ENCODE measurements around the gene FGD5.
A peak's percentile ranks its signal among the peaks of the same experiment; 100 is the strongest.

The FGD5 gene

DNA sequence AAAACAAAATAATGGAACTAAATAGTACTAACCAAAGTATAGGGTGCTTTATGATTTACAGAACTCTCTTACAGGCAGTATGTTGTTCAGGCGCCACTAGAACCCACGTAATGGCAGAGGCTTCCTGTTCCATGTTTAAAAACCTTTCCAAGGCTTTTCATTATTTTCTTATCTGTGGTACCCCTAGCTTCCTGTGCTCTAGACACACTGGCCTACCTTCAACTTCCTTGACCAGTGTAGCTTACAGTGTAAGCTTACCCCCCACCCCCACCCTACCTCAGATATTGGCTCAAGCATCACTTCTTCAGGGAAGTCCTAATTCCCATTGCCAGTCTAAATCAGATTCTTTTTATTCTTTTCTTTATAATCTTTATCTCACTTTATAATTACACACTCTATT lies 131.5 kb downstream of the FGD5 start:
- WGBS, 2 experiments (ENCODE audit: insufficient coverage in 2 of 2) = 87 to 95% methylated on average over 2 of the region's 2 CpGs
- peaks cover 15% of the 10 kb centered on the region for H3K4me1 ChIP-seq (ENCODE audit: control insufficient read depth, insufficient read depth, low read length, poor library complexity, severe bottlenecking)
- peaks cover 19% of the 10 kb centered on the region for H3K36me3 ChIP-seq (ENCODE audit: control insufficient read depth, insufficient read depth, low read length)
- H3K4me3 ChIP-seq (ENCODE audit: extremely low read depth, insufficient read depth, low read length, poor library complexity, severe bottlenecking) = no peak overlapping the region
- H3K27ac ChIP-seq (ENCODE audit: low read depth, low read length, severe bottlenecking) = no peak overlapping the region
- no peaks in the 10 kb centered on the region for H3K9me3 ChIP-seq (ENCODE audit: control insufficient read depth, low read length)

DNA sequence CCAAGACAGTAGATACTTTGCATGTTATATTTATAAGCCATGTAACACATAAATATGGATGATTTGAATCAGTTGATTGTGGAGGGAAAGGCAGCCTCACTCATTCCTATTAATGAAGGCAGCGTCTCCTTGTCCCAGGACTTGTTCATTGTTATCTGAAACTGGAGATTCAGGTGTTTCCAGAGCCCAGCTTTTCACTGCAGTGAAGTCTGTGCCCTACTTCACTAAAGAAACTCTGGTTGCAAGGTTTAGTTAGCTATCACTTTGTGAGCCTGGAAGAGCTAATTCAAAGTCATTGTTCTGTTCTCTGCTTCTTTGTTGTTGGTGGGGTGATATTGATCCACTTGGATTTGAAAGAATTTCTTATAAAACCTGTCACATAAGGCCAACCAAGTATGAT lies 138.4 kb downstream of the FGD5 start:
- peaks cover 30% of the 10 kb centered on the region for H3K36me3 ChIP-seq (ENCODE audit: control insufficient read depth, insufficient read depth, low read length)
- 83% methylated on average over 1 of the region's 1 CpG; no CpG with 5 or more reads in 1 of the 2 experiments for WGBS, 2 experiments (ENCODE audit: insufficient coverage in 2 of 2)
- H3K9me3 ChIP-seq (ENCODE audit: control insufficient read depth, low read length) = no peaks in the 10 kb centered on the region
- H3K4me3 ChIP-seq (ENCODE audit: extremely low read depth, insufficient read depth, low read length, poor library complexity, severe bottlenecking) = no peak overlapping the region
- H3K4me1 ChIP-seq (ENCODE audit: control insufficient read depth, insufficient read depth, low read length, poor library complexity, severe bottlenecking) = no peaks in the 10 kb centered on the region
- H3K27ac ChIP-seq (ENCODE audit: low read depth, low read length, severe bottlenecking) = no peak overlapping the region

DNA sequence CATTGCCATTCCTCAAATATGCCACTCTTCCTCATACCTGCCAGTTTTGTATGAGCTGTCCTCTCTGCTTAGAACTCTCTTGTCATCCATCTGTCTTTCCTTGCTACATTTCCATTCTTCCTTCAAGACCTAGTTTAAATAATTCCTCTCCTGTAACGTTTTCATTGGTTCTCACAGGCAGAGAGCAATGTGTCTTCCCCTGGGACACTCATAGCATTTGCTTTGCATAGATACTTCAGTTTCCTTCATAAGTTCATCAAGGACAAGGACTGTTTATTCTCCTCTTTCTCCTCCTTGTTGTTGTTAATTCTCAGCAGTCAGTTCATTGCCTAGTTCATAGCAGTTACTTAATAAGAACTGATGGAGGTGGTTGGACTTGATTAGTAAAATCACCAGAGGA lies 139.2 kb downstream of the FGD5 start:
- WGBS, 2 experiments (ENCODE audit: insufficient coverage in 2 of 2) = 82 to 85% methylated on average over 1 of the region's 1 CpG
- Histone ChIP-seq H3K36me3 (ENCODE audit: control insufficient read depth, insufficient read depth, low read length) (peaks cover 37% of the 10 kb centered on the region), H3K9me3 (ENCODE audit: control insufficient read depth, low read length) (no peaks in the 10 kb centered on the region), H3K4me1 (ENCODE audit: control insufficient read depth, insufficient read depth, low read length, poor library complexity, severe bottlenecking) (no peaks in the 10 kb centered on the region), H3K27ac (ENCODE audit: low read depth, low read length, severe bottlenecking) (peak overlapping the region; percentile 23), H3K4me3 (ENCODE audit: extremely low read depth, insufficient read depth, low read length, poor library complexity, severe bottlenecking) (no peak overlapping the region)

GRCh38 chr3:14959359-14959943 lies 140.7 kb downstream of the FGD5 start:
- Histone ChIP-seq H3K4me3 (ENCODE audit: extremely low read depth, insufficient read depth, low read length, poor library complexity, severe bottlenecking) (no peak overlapping the region), H3K9me3 (ENCODE audit: control insufficient read depth, low read length) (no peaks in the 10 kb centered on the region), H3K4me1 (ENCODE audit: control insufficient read depth, insufficient read depth, low read length, poor library complexity, severe bottlenecking) (no peaks in the 10 kb centered on the region), H3K27ac (ENCODE audit: low read depth, low read length, severe bottlenecking) (no peak overlapping the region), H3K36me3 (ENCODE audit: control insufficient read depth, insufficient read depth, low read length) (peaks cover 40% of the 10 kb centered on the region)
- 89 to 94% methylated on average over 1 of the region's 2 CpGs for WGBS, 2 experiments (ENCODE audit: insufficient coverage in 2 of 2)

- Histone ChIP-seq H3K27ac (ENCODE audit: low read depth, low read length, severe bottlenecking) (no peak overlapping the region), H3K4me3 (ENCODE audit: extremely low read depth, insufficient read depth, low read length, poor library complexity, severe bottlenecking) (no peak overlapping the region), H3K36me3 (ENCODE audit: control insufficient read depth, insufficient read depth, low read length) (peaks cover 58% of the 10 kb centered on the region), H3K4me1 (ENCODE audit: control insufficient read depth, insufficient read depth, low read length, poor library complexity, severe bottlenecking) (no peaks in the 10 kb centered on the region), H3K9me3 (ENCODE audit: control insufficient read depth, low read length) (peaks cover 4% of the 10 kb centered on the region)
- WGBS, 2 experiments (ENCODE audit: insufficient coverage in 2 of 2) = 96 to 100% methylated on average over 4 to 5 of the region's 5 CpGs
Measured at GRCh38 chr3:14962762-14963161, 144.0 kb downstream of the FGD5 start.

- H3K9me3 ChIP-seq (ENCODE audit: control insufficient read depth, low read length) = peaks cover 4% of the 10 kb centered on the region
- peaks cover 56% of the 10 kb centered on the region for H3K36me3 ChIP-seq (ENCODE audit: control insufficient read depth, insufficient read depth, low read length)
- no peak overlapping the region for H3K4me3 ChIP-seq (ENCODE audit: extremely low read depth, insufficient read depth, low read length, poor library complexity, severe bottlenecking)
- H3K4me1 ChIP-seq (ENCODE audit: control insufficient read depth, insufficient read depth, low read length, poor library complexity, severe bottlenecking) = no peaks in the 10 kb centered on the region
- H3K27ac ChIP-seq (ENCODE audit: low read depth, low read length, severe bottlenecking) = no peak overlapping the region
- 92 to 100% methylated on average over 1 of the region's 1 CpG for WGBS, 2 experiments (ENCODE audit: insufficient coverage in 2 of 2)
Measured at GRCh38 chr3:14967285-14967684, 148.5 kb downstream of the FGD5 start.

DNA sequence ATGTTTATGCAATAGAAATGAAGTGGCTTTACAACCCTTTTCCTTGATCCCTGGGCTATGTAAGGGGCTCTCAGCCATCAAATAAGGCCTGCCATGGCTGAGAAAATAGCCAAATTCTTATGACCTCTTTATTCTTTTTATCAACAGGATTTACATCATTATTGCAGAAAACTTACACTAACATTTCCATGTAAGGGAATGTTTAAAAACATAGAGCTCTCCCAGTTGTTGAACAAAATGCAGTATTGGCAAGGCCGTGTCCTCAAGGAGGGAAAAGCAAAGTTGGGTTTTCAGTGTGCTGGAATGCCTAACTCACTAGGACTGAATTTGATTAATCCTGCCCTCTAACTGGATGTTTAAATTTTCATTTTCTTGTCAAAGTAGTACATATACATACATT lies 150.9 kb downstream of the FGD5 start:
- H3K36me3 ChIP-seq (ENCODE audit: control insufficient read depth, insufficient read depth, low read length) = peaks cover 69% of the 10 kb centered on the region
- H3K27ac ChIP-seq (ENCODE audit: low read depth, low read length, severe bottlenecking) = no peak overlapping the region
- H3K9me3 ChIP-seq (ENCODE audit: control insufficient read depth, low read length) = peaks cover 12% of the 10 kb centered on the region
- H3K4me1 ChIP-seq (ENCODE audit: control insufficient read depth, insufficient read depth, low read length, poor library complexity, severe bottlenecking) = no peaks in the 10 kb centered on the region
- H3K4me3 ChIP-seq (ENCODE audit: extremely low read depth, insufficient read depth, low read length, poor library complexity, severe bottlenecking) = no peak overlapping the region
- WGBS, 2 experiments (ENCODE audit: insufficient coverage in 2 of 2) = no CpG with 5 or more reads among the region's 1 CpG

GRCh38 chr3:14976317-14976716 lies 157.6 kb downstream of the FGD5 start:
- Histone ChIP-seq H3K9me3 (ENCODE audit: control insufficient read depth, low read length) (peaks cover 8% of the 10 kb centered on the region), H3K4me3 (ENCODE audit: extremely low read depth, insufficient read depth, low read length, poor library complexity, severe bottlenecking) (no peak overlapping the region), H3K36me3 (ENCODE audit: control insufficient read depth, insufficient read depth, low read length) (peaks cover 50% of the 10 kb centered on the region), H3K27ac (ENCODE audit: low read depth, low read length, severe bottlenecking) (peak overlapping the region; percentile 16), H3K4me1 (ENCODE audit: control insufficient read depth, insufficient read depth, low read length, poor library complexity, severe bottlenecking) (peaks cover 6% of the 10 kb centered on the region)
- WGBS, 2 experiments (ENCODE audit: insufficient coverage in 2 of 2) = no CpG with 5 or more reads among the region's 1 CpG

DNA sequence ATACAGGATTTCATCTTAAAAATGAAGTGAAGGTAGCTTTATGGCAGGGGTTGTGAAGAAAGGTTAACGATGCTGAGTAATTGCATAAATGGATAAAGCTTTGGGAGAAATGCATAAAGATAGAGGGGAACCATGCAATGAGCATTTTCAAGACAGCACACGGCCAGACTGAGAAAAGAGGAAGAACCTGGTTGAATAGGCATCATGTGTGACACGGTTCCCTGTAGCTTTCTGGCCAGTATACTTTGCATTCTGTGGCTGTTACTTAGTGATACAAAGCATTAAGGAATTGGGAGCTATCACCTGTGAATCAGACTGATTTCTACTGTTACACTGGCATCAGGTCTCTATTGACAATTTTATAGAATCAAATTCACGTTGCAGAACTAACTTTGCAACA lies 161.9 kb downstream of the FGD5 start:
- Histone ChIP-seq H3K27ac (ENCODE audit: low read depth, low read length, severe bottlenecking) (no peak overlapping the region), H3K36me3 (ENCODE audit: control insufficient read depth, insufficient read depth, low read length) (peaks cover 30% of the 10 kb centered on the region), H3K9me3 (ENCODE audit: control insufficient read depth, low read length) (peaks cover 6% of the 10 kb centered on the region), H3K4me1 (ENCODE audit: control insufficient read depth, insufficient read depth, low read length, poor library complexity, severe bottlenecking) (peaks cover 5% of the 10 kb centered on the region), H3K4me3 (ENCODE audit: extremely low read depth, insufficient read depth, low read length, poor library complexity, severe bottlenecking) (no peak overlapping the region)
- 79 to 93% methylated on average over 3 of the region's 4 CpGs for WGBS, 2 experiments (ENCODE audit: insufficient coverage in 2 of 2)

Data from mesodermal cell (in vitro differentiated cells).